ENCODE data around the gene CNTNAP2.

CNTNAP2 gene

GRCh38 chr7:146565872-146566271 is 449.3 kb downstream of the CNTNAP2 start:
- Mint-ChIP-seq H3K4me1 (ENCODE audit: low read depth) (no peaks in the 10 kb centered on the region), H3K36me3 (ENCODE audit: low read depth) (no peaks in the 10 kb centered on the region), H3K27me3 (ENCODE audit: low read depth) (no peaks in the 10 kb centered on the region), H3K4me3 (no peak overlapping the region), H3K27ac (no peak overlapping the region), H3K9me3 (no peaks in the 10 kb centered on the region)

GRCh38 chr7:146575903-146576302 is 459.3 kb downstream of the CNTNAP2 start:
- H3K27ac Mint-ChIP-seq, result no peak overlapping the region
- no peaks in the 10 kb centered on the region for H3K27me3 Mint-ChIP-seq (ENCODE audit: low read depth)
- no peak overlapping the region for H3K4me3 Mint-ChIP-seq
- no peaks in the 10 kb centered on the region for H3K36me3 Mint-ChIP-seq (ENCODE audit: low read depth)
- no peaks in the 10 kb centered on the region for H3K4me1 Mint-ChIP-seq (ENCODE audit: low read depth)
- H3K9me3 Mint-ChIP-seq, result peaks cover 5% of the 10 kb centered on the region

DNA sequence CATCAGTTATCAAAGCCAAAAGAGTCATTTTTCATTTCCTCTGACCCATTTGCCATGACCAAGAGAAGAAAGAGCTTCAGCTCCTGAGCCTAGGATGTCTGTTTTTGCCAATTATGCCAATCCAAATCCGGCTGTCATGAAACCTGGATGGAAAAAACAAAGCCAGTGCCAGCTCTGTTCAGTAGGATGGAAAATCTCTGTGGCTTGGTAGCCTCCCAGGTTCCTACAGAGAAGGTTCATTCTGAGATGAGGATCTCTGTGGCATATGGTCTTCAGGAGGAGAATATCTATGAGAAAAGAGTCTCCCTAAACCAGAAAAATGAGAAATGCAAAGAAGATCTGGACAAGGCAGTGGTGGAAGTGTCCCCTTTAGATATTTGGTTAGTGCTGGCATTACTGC is 475.4 kb downstream of the CNTNAP2 start:
- Mint-ChIP-seq H3K4me3 (no peak overlapping the region), H3K9me3 (peaks cover 10% of the 10 kb centered on the region), H3K27ac (no peak overlapping the region), H3K36me3 (ENCODE audit: low read depth) (no peaks in the 10 kb centered on the region), H3K27me3 (ENCODE audit: low read depth) (no peaks in the 10 kb centered on the region), H3K4me1 (ENCODE audit: low read depth) (no peaks in the 10 kb centered on the region)

GRCh38 chr7:146606628-146607027 is 490.0 kb downstream of the CNTNAP2 start:
- Mint-ChIP-seq H3K4me3 (no peak overlapping the region), H3K4me1 (ENCODE audit: low read depth) (no peaks in the 10 kb centered on the region), H3K27ac (no peak overlapping the region), H3K27me3 (ENCODE audit: low read depth) (no peaks in the 10 kb centered on the region), H3K9me3 (peaks cover 6% of the 10 kb centered on the region), H3K36me3 (ENCODE audit: low read depth) (no peaks in the 10 kb centered on the region)

GRCh38 chr7:146619641-146620040 is 503.0 kb downstream of the CNTNAP2 start:
- Mint-ChIP-seq H3K4me1 (ENCODE audit: low read depth) (no peaks in the 10 kb centered on the region), H3K36me3 (ENCODE audit: low read depth) (no peaks in the 10 kb centered on the region), H3K9me3 (peaks cover 9% of the 10 kb centered on the region), H3K4me3 (no peak overlapping the region), H3K27me3 (ENCODE audit: low read depth) (no peaks in the 10 kb centered on the region), H3K27ac (no peak overlapping the region)

GRCh38 chr7:146626912-146627311 is 510.3 kb downstream of the CNTNAP2 start:
- no peak overlapping the region for H3K27ac Mint-ChIP-seq
- no peaks in the 10 kb centered on the region for H3K36me3 Mint-ChIP-seq (ENCODE audit: low read depth)
- H3K27me3 Mint-ChIP-seq (ENCODE audit: low read depth), result no peaks in the 10 kb centered on the region
- H3K9me3 Mint-ChIP-seq, result peaks cover 9% of the 10 kb centered on the region
- no peaks in the 10 kb centered on the region for H3K4me1 Mint-ChIP-seq (ENCODE audit: low read depth)
- no peak overlapping the region for H3K4me3 Mint-ChIP-seq

- H3K4me1 Mint-ChIP-seq (ENCODE audit: low read depth), result no peaks in the 10 kb centered on the region
- no peaks in the 10 kb centered on the region for H3K36me3 Mint-ChIP-seq (ENCODE audit: low read depth)
- H3K4me3 Mint-ChIP-seq, result no peak overlapping the region
- H3K27me3 Mint-ChIP-seq (ENCODE audit: low read depth), result no peaks in the 10 kb centered on the region
- H3K9me3 Mint-ChIP-seq, result peaks cover 4% of the 10 kb centered on the region
- no peak overlapping the region for H3K27ac Mint-ChIP-seq
Measured at GRCh38 chr7:146635205-146636032, 518.8 kb downstream of the CNTNAP2 start.

- H3K27me3 Mint-ChIP-seq (ENCODE audit: low read depth), result no peaks in the 10 kb centered on the region
- H3K4me1 Mint-ChIP-seq (ENCODE audit: low read depth), result no peaks in the 10 kb centered on the region
- H3K36me3 Mint-ChIP-seq (ENCODE audit: low read depth), result no peaks in the 10 kb centered on the region
- H3K4me3 Mint-ChIP-seq, result no peak overlapping the region
- peaks cover 3% of the 10 kb centered on the region for H3K9me3 Mint-ChIP-seq
- H3K27ac Mint-ChIP-seq, result no peak overlapping the region
Measured at GRCh38 chr7:146636033-146636356, 519.4 kb downstream of the CNTNAP2 start.

GRCh38 chr7:146636581-146636980 is 520.0 kb downstream of the CNTNAP2 start:
- Mint-ChIP-seq H3K4me3 (no peak overlapping the region), H3K27me3 (ENCODE audit: low read depth) (no peaks in the 10 kb centered on the region), H3K4me1 (ENCODE audit: low read depth) (no peaks in the 10 kb centered on the region)

GRCh38 chr7:146639291-146639690 is 522.7 kb downstream of the CNTNAP2 start:
- no peaks in the 10 kb centered on the region for H3K36me3 Mint-ChIP-seq (ENCODE audit: low read depth)
- no peak overlapping the region for H3K27ac Mint-ChIP-seq

More at GRCh38 chr7:146636581-146636980, 520.0 kb downstream of the CNTNAP2 start:
- Mint-ChIP-seq H3K9me3 (peaks cover 6% of the 10 kb centered on the region), H3K27ac (no peak overlapping the region), H3K36me3 (ENCODE audit: low read depth) (no peaks in the 10 kb centered on the region)

DNA sequence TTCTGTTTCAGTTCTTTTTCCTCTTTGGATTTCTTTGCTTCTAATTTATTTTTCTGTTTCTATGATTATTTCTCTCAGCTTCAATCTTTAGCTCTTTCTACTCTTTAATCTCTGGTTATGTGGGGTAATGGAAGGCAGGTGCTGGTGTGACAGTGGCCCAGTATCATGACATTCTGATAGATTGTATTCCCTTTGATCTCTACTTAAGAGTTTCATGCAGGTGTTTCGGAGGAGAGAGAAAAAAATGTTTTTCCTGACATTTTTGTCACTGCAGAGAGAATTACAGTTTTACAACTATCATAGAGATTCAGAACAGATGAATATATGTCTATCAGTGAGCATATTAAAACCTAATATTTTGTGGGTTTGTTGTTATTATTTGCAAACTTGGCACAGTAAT is 524.9 kb downstream of the CNTNAP2 start:
- Mint-ChIP-seq H3K4me1 (ENCODE audit: low read depth) (no peaks in the 10 kb centered on the region), H3K9me3 (peaks cover 13% of the 10 kb centered on the region), H3K4me3 (no peak overlapping the region), H3K36me3 (ENCODE audit: low read depth) (no peaks in the 10 kb centered on the region), H3K27me3 (ENCODE audit: low read depth) (no peaks in the 10 kb centered on the region), H3K27ac (no peak overlapping the region)

More at GRCh38 chr7:146639291-146639690, 522.7 kb downstream of the CNTNAP2 start:
- Mint-ChIP-seq H3K27me3 (ENCODE audit: low read depth) (no peaks in the 10 kb centered on the region), H3K4me3 (no peak overlapping the region), H3K9me3 (peaks cover 8% of the 10 kb centered on the region), H3K4me1 (ENCODE audit: low read depth) (no peaks in the 10 kb centered on the region)

GRCh38 chr7:146645383-146645976 is 528.9 kb downstream of the CNTNAP2 start:
- no peak overlapping the region for H3K4me3 Mint-ChIP-seq
- H3K36me3 Mint-ChIP-seq (ENCODE audit: low read depth), result no peaks in the 10 kb centered on the region
- H3K9me3 Mint-ChIP-seq, result peaks cover 20% of the 10 kb centered on the region
- H3K4me1 Mint-ChIP-seq (ENCODE audit: low read depth), result no peaks in the 10 kb centered on the region
- H3K27me3 Mint-ChIP-seq (ENCODE audit: low read depth), result no peaks in the 10 kb centered on the region
- H3K27ac Mint-ChIP-seq, result no peak overlapping the region

DNA sequence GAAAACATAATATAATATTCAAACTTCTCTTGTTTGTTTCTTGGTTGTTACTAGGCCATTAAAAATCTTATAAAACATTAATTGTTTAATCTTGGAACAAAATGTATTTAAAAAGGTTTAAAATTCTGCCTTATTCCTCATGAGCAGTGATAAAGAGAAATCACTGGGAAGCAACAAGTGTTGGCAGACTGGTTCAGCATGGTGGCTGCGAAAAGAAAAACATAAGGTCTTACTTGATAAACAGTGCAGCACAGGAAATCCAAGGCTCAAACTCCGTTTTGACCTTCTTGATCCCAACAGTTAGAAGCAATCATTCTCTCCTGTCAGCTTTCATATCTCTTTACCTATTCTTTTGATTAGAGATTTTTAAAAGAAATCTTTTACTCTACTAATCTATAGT is 530.8 kb downstream of the CNTNAP2 start:
- H3K27me3 Mint-ChIP-seq (ENCODE audit: low read depth), result no peaks in the 10 kb centered on the region
- H3K36me3 Mint-ChIP-seq (ENCODE audit: low read depth), result no peaks in the 10 kb centered on the region
- no peaks in the 10 kb centered on the region for H3K4me1 Mint-ChIP-seq (ENCODE audit: low read depth)
- no peak overlapping the region for H3K27ac Mint-ChIP-seq
- H3K9me3 Mint-ChIP-seq, result peaks cover 13% of the 10 kb centered on the region
- no peak overlapping the region for H3K4me3 Mint-ChIP-seq

DNA sequence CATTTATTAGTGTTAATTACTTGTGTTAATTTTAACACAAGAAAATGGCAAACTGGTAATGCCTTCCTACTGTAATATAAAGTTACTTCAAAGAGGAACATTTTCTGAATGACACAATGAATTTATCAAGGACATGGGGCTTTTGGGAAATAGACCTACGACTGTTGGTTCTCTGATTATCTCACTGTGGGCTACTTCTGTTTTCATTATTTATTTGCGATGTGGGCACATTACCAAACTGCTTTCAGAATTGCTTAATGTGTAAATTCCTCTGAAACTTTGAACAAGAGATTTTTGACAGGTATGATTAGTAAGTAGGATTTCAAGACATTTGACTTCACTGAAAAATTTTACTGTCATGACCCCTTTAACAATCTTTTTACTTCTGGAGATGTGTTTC is 535.6 kb downstream of the CNTNAP2 start:
- H3K4me3 Mint-ChIP-seq, result no peak overlapping the region
- peaks cover 8% of the 10 kb centered on the region for H3K9me3 Mint-ChIP-seq
- no peaks in the 10 kb centered on the region for H3K27me3 Mint-ChIP-seq (ENCODE audit: low read depth)
- no peaks in the 10 kb centered on the region for H3K4me1 Mint-ChIP-seq (ENCODE audit: low read depth)
- no peak overlapping the region for H3K27ac Mint-ChIP-seq
- H3K36me3 Mint-ChIP-seq (ENCODE audit: low read depth), result no peaks in the 10 kb centered on the region

DNA sequence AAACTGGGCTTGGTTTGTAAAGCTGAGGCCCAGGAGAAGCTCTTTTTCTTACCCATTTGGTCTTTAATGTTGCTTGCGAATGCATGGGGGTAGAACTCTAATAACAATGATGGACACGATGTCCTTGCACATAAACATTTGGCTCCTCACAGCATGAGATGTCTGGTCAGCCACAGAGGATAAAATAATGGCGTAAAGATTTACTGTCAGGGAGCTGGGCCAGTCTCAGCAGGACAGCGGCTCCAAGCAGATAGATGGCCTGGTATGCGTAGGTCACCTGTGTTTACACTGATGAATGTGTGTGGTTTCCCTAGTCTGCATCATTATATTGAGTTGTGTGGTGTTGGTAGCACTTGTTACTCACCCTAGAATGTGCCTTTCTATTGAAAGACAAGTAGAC is 537.4 kb downstream of the CNTNAP2 start:
- Mint-ChIP-seq H3K27me3 (ENCODE audit: low read depth) (no peaks in the 10 kb centered on the region), H3K4me3 (no peak overlapping the region), H3K9me3 (peaks cover 11% of the 10 kb centered on the region), H3K4me1 (ENCODE audit: low read depth) (no peaks in the 10 kb centered on the region), H3K27ac (no peak overlapping the region), H3K36me3 (ENCODE audit: low read depth) (no peaks in the 10 kb centered on the region)

Data from T-helper 1 cell treated with Interleukin-12 subunit alpha and Interleukin-12 subunit beta and Interleukin-4 antibody, amounts not matched to agents 30 μg/mL and 1 μg/mL, for 36 hours (primary cell).